HEK293 (cell line): ENCODE measurements around the gene MED16.

Experiments
- CTCF ChIP-seq: fragments of 450-650 bp; formaldehyde crosslinking; IDR thresholded peaks from 2 replicates; pipeline ENCODE4 v1.5.1; 2016; ENCODE audit warnings: missing biosample characterization, missing genetic modification characterization
- SP2 ChIP-seq: fragments of 450-650 bp; formaldehyde crosslinking; IDR thresholded peaks from 2 replicates; pipeline ENCODE4 v1.5.1; 2016; ENCODE audit warnings: missing biosample characterization, missing genetic modification characterization
- ZBTB1 ChIP-seq: fragments of 450-650 bp; formaldehyde crosslinking; IDR thresholded peaks from 2 replicates; pipeline ENCODE4 v1.5.1; 2016; ENCODE audit warnings: missing biosample characterization, missing genetic modification characterization
- ZNF112 ChIP-seq: fragments of 450-650 bp; formaldehyde crosslinking; IDR thresholded peaks from 2 replicates; pipeline ENCODE4 v1.5.0; 2017; ENCODE audit warnings: missing biosample characterization, missing genetic modification characterization
- ZNF473 ChIP-seq: fragments of 450-650 bp; formaldehyde crosslinking; IDR thresholded peaks from 2 replicates; pipeline ENCODE4 v1.5.1; 2017; ENCODE audit warnings: missing biosample characterization, missing genetic modification characterization
- ZNF654 ChIP-seq: fragments of 450-650 bp; formaldehyde crosslinking; IDR thresholded peaks from 2 replicates; pipeline ENCODE4 v1.5.1; 2016; ENCODE audit warnings: low read depth, missing biosample characterization, missing genetic modification characterization
- ZSCAN30 ChIP-seq: fragments of 450-650 bp; IDR thresholded peaks from 2 replicates; pipeline ENCODE4 v1.5.1; 2018; ENCODE audit warnings: missing biosample characterization, mild to moderate bottlenecking, missing genetic modification characterization, moderate library complexity
- TF ChIP-seq, protein P1 (sequence below): sonication (generic); formaldehyde crosslinking; IDR thresholded peaks from 2 replicates; pipeline ENCODE4 v1.8.1; 2022; ENCODE audit warnings: mild to moderate bottlenecking, moderate library complexity, missing genetic modification reagents

- TF ChIP-seq ZNF654 (tag by site-specific recombination) (no peak), CTCF (tag by site-specific recombination) (no peak), SP2 (tag by site-specific recombination) (no peak), ZSCAN30 (tag by site-specific recombination) (no peak), ZNF112 (tag by site-specific recombination) (no peak), ZNF473 (tag by site-specific recombination) (no peak), ZBTB1 (tag by site-specific recombination) (no peak)
- TF ChIP-seq, protein P1, sequence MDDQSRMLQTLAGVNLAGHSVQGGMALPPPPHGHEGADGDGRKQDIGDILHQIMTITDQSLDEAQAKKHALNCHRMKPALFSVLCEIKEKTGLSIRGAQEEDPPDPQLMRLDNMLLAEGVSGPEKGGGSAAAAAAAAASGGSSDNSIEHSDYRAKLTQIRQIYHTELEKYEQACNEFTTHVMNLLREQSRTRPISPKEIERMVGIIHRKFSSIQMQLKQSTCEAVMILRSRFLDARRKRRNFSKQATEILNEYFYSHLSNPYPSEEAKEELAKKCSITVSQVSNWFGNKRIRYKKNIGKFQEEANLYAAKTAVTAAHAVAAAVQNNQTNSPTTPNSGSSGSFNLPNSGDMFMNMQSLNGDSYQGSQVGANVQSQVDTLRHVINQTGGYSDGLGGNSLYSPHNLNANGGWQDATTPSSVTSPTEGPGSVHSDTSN = no peak
Observed at GRCh38 chr19:897442-898039, 4.6 kb upstream of the MED16 start.
